H9 (cell line): ENCODE data around the gene THRB. TPM values are rescaled to one million over a fixed set of nuclear protein-coding genes. Genes with fewer than 3 reads are reported as not detected.

Experiments
- DNase-seq: peaks from one replicate; pipeline ENCODE4 v3.0.0-alpha.2; 2017
- H2AFZ ChIP-seq: one replicate; pipeline ENCODE4 v1.6.1; 2013; ENCODE audit warnings: mild to moderate bottlenecking, low read length, control low read depth, moderate library complexity
- H2AK5ac ChIP-seq: 2 replicates; pipeline ENCODE4 v1.6.1; 2013; ENCODE audit warnings: low read length, control low read depth, mixed read lengths; ENCODE audit not compliant: insufficient read length
- H2BK120ac ChIP-seq: one replicate; pipeline ENCODE4 v1.6.1; 2013; ENCODE audit warnings: low read depth, mild to moderate bottlenecking, low read length, control low read depth, inconsistent platforms; ENCODE audit not compliant: poor library complexity, severe bottlenecking
- H2BK12ac ChIP-seq: 2 replicates; pipeline ENCODE4 v1.6.1; 2013; ENCODE audit warnings: low read length, control low read depth, mixed read lengths, low read depth; ENCODE audit not compliant: insufficient read length
- H2BK15ac ChIP-seq: 2 replicates; pipeline ENCODE4 v1.6.1; 2013; ENCODE audit warnings: low read depth, low read length, control low read depth
- H2BK20ac ChIP-seq: one replicate; pipeline ENCODE4 v1.6.1; 2013; ENCODE audit warnings: low read depth, mild to moderate bottlenecking, low read length, control low read depth, inconsistent platforms; ENCODE audit not compliant: poor library complexity, severe bottlenecking
- H2BK5ac ChIP-seq: 2 replicates; pipeline ENCODE4 v1.6.1; 2013; ENCODE audit warnings: low read length, control low read depth, mixed read lengths; ENCODE audit not compliant: insufficient read length
- H3K14ac ChIP-seq: 2 replicates; pipeline ENCODE4 v1.6.1; 2013; ENCODE audit warnings: low read length, control low read depth; ENCODE audit not compliant: insufficient read depth
- H3K18ac ChIP-seq: 2 replicates; pipeline ENCODE4 v1.6.1; 2013; ENCODE audit warnings: low read depth, mild to moderate bottlenecking, mixed read lengths, low read length, control low read depth; ENCODE audit not compliant: insufficient read length
- H3K23ac ChIP-seq: 2 replicates; pipeline ENCODE4 v1.6.1; 2013; ENCODE audit warnings: low read length, control low read depth, mixed read lengths, low read depth; ENCODE audit not compliant: insufficient read length
- H3K23me2 ChIP-seq: 2 replicates; pipeline ENCODE4 v1.6.1; 2013; ENCODE audit warnings: low read depth, mild to moderate bottlenecking, mixed read lengths, low read length, control low read depth; ENCODE audit not compliant: insufficient read length, poor library complexity, severe bottlenecking
- H3K27ac ChIP-seq: 2 replicates; pipeline ENCODE4 v1.5.1; 2013; ENCODE audit warnings: low read length, control low read depth, mixed read lengths, low read depth; ENCODE audit not compliant: insufficient read length
- H3K27me3 ChIP-seq: 2 replicates; pipeline ENCODE4 v1.6.1; 2013; ENCODE audit warnings: low read length, control low read depth, inconsistent platforms; ENCODE audit not compliant: insufficient read depth
- H3K4ac ChIP-seq: 2 replicates; pipeline ENCODE4 v1.6.1; 2013; ENCODE audit warnings: low read depth, mild to moderate bottlenecking, control low read depth, inconsistent platforms, low read length, moderate library complexity
- H3K4me1 ChIP-seq: 2 replicates; pipeline ENCODE4 v1.6.1; 2013; ENCODE audit warnings: low read length, control low read depth, inconsistent platforms; ENCODE audit not compliant: insufficient read depth
- H3K4me2 ChIP-seq: 2 replicates; pipeline ENCODE4 v1.6.1; 2013; ENCODE audit warnings: low read length, control low read depth, mixed read lengths; ENCODE audit not compliant: insufficient read length, insufficient read depth
- H3K56ac ChIP-seq: 2 replicates; pipeline ENCODE4 v1.6.1; 2013; ENCODE audit warnings: low read depth, mild to moderate bottlenecking, mixed read lengths, low read length, control low read depth; ENCODE audit not compliant: insufficient read length
- H3K79me1 ChIP-seq: 2 replicates; pipeline ENCODE4 v1.6.1; 2013; ENCODE audit warnings: low read depth, mild to moderate bottlenecking, moderate library complexity, low read length, control low read depth, inconsistent platforms; ENCODE audit not compliant: insufficient read depth, poor library complexity, severe bottlenecking
- H3K79me2 ChIP-seq: 2 replicates; pipeline ENCODE4 v1.6.1; 2013; ENCODE audit warnings: low read length, control low read depth, inconsistent platforms; ENCODE audit not compliant: insufficient read depth
- H3K9ac ChIP-seq: 2 replicates; pipeline ENCODE4 v1.6.1; 2013; ENCODE audit warnings: low read length, control low read depth, mixed read lengths; ENCODE audit not compliant: insufficient read length; ENCODE audit errors: extremely low read depth
- H3K9me3 ChIP-seq: one replicate; pipeline ENCODE4 v1.6.1; 2013; ENCODE audit warnings: low read depth, low read length, inconsistent platforms; ENCODE audit not compliant: control insufficient read depth
- H3T11ph ChIP-seq: one replicate; pipeline ENCODE4 v1.6.1; 2013; ENCODE audit warnings: mild to moderate bottlenecking, low read length, control low read depth, inconsistent platforms
- H4K20me1 ChIP-seq: one replicate; pipeline ENCODE4 v1.6.1; 2013; ENCODE audit not compliant: control insufficient read depth, insufficient read length, insufficient read depth
- H4K5ac ChIP-seq: 2 replicates; pipeline ENCODE4 v1.6.1; 2013; ENCODE audit warnings: low read depth, mild to moderate bottlenecking, mixed read lengths, low read length, control low read depth; ENCODE audit not compliant: insufficient read length
- H4K8ac ChIP-seq: replicated peaks from 2 replicates; pipeline ENCODE4 v1.6.1; 2013; ENCODE audit warnings: low read length, control low read depth, mixed read lengths, low read depth; ENCODE audit not compliant: insufficient read length
- H4K91ac ChIP-seq: 2 replicates; pipeline ENCODE4 v1.6.1; 2013; ENCODE audit warnings: low read depth, mild to moderate bottlenecking, moderate library complexity, mixed read lengths, low read length, control low read depth; ENCODE audit not compliant: insufficient read length
- H3K27ac Mint-ChIP-seq, 3 experiments: 2 replicates in 2 of 3; 3 replicates in 1 of 3; pipeline ENCODE4 v1.8.0; 2020 to 2021; ENCODE audit warnings: mixed read lengths in 3 of 3, mild to moderate bottlenecking in 1 of 3, moderate library complexity in 1 of 3
- H3K27me3 Mint-ChIP-seq: 2 replicates; pipeline ENCODE4 v1.8.0; 2021; ENCODE audit warnings: low read depth, mild to moderate bottlenecking, moderate library complexity, mixed read lengths
- H3K36me3 Mint-ChIP-seq, 3 experiments: 2 replicates in 2 of 3; 3 replicates in 1 of 3; pipeline ENCODE4 v1.8.0; 2020 to 2021; ENCODE audit warnings: low read depth in 3 of 3, mixed read lengths in 3 of 3; ENCODE audit not compliant: insufficient read depth in 1 of 3
- H3K4me1 Mint-ChIP-seq, 2 experiments: 2 replicates each; pipeline ENCODE4 v1.8.0; 2020; ENCODE audit warnings: mixed read lengths in 2 of 2
- H3K4me3 Mint-ChIP-seq, 2 experiments: 2 replicates in 1 of 2; 3 replicates in 1 of 2; pipeline ENCODE4 v1.8.0; 2020 to 2021; ENCODE audit warnings: mild to moderate bottlenecking in 2 of 2, mixed read lengths in 2 of 2, moderate library complexity in 1 of 2
- H3K9me3 Mint-ChIP-seq, 2 experiments: 2 replicates in 1 of 2; 3 replicates in 1 of 2; pipeline ENCODE4 v1.8.0; 2020; ENCODE audit warnings: mild to moderate bottlenecking in 2 of 2, mixed read lengths in 2 of 2, moderate library complexity in 1 of 2
- WGBS: extraction: QIAGEN DNeasy Blood & Tissue Kit; methylation state at CpG from one replicate; pipeline ENCODE4 v1.1.7; 2013; ENCODE audit warnings: missing lambda C conversion rate, low lambda C conversion rate, mixed read lengths; ENCODE audit not compliant: insufficient read length; ENCODE audit errors: extremely low coverage; 5-methylcytosine and 5-hydroxymethylcytosine counted together
- total RNA-seq: library from RNA; stranded (reverse); gene quantifications from 2 replicates; pipeline ENCODE4 v1.2.1, GENCODE V29; 2021
- TF ChIP-seq, protein P1 (sequence below): fragments of 200-600 bp; sonication (generic); conservative IDR thresholded peaks from 3 replicates; pipeline ENCODE4 v1.8.0; 2021; ENCODE audit warnings: antibody characterized with exemption, mild to moderate bottlenecking

Gene THRB
- total RNA-seq, 1 experiment from 2014 or later: 8.6 TPM

GRCh38 chr3:24367664-24368264, 126.9 kb downstream of the THRB start:
- H3K79me1 ChIP-seq: no peaks in the 10 kb centered on the region
- Mint-ChIP-seq H3K4me3 (no peak overlapping the region), H3K27ac (peak overlapping the region in 1 of 3 experiments; percentile 83; a peak in 2 of 7 replicates), H3K36me3 (no peaks in the 10 kb centered on the region), H3K4me1 (peaks cover 3% of the 10 kb centered on the region in 2 experiments; a peak in 3 of 4 replicates), H3K27me3 (no peaks in the 10 kb centered on the region), H3K9me3 (no peaks in the 10 kb centered on the region)
- H2BK20ac ChIP-seq: no peak overlapping the region
- H4K8ac ChIP-seq: no peak overlapping the region
- no peaks in the 10 kb centered on the region for H3K23me2 ChIP-seq
- no peak overlapping the region for H3K56ac ChIP-seq
- no peak overlapping the region for H4K91ac ChIP-seq
- H2BK120ac ChIP-seq: no peak overlapping the region
- no CpG with 5 or more reads among the region's 2 CpGs for WGBS
- no peaks in the 10 kb centered on the region for H3K4me1 ChIP-seq
- TF ChIP-seq, protein P1, sequence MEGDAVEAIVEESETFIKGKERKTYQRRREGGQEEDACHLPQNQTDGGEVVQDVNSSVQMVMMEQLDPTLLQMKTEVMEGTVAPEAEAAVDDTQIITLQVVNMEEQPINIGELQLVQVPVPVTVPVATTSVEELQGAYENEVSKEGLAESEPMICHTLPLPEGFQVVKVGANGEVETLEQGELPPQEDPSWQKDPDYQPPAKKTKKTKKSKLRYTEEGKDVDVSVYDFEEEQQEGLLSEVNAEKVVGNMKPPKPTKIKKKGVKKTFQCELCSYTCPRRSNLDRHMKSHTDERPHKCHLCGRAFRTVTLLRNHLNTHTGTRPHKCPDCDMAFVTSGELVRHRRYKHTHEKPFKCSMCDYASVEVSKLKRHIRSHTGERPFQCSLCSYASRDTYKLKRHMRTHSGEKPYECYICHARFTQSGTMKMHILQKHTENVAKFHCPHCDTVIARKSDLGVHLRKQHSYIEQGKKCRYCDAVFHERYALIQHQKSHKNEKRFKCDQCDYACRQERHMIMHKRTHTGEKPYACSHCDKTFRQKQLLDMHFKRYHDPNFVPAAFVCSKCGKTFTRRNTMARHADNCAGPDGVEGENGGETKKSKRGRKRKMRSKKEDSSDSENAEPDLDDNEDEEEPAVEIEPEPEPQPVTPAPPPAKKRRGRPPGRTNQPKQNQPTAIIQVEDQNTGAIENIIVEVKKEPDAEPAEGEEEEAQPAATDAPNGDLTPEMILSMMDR: no peak
- H3K9ac ChIP-seq: no peak overlapping the region
- no peak overlapping the region for H2BK12ac ChIP-seq
- no peaks in the 10 kb centered on the region for H3K79me2 ChIP-seq
- H2BK15ac ChIP-seq: no peak overlapping the region
- no peak overlapping the region for H2AK5ac ChIP-seq
- H2BK5ac ChIP-seq: no peak overlapping the region
- no peak overlapping the region for H3K14ac ChIP-seq
- H3T11ph ChIP-seq: no peak overlapping the region
- DNase-seq: no peak
- no peak overlapping the region for H3K4me2 ChIP-seq
- H3K27me3 ChIP-seq: no peaks in the 10 kb centered on the region
- H3K4ac ChIP-seq: no peak overlapping the region
- H4K20me1 ChIP-seq: no peaks in the 10 kb centered on the region
- H3K18ac ChIP-seq: no peak overlapping the region
- no peak overlapping the region for H4K5ac ChIP-seq
- H3K9me3 ChIP-seq: no peaks in the 10 kb centered on the region
- no peak overlapping the region for H3K23ac ChIP-seq
- H2AFZ ChIP-seq: no peak overlapping the region
- H3K27ac ChIP-seq: no peak overlapping the region
